DND-41 (cell line): ENCODE measurements around the gene CKB.

Experiments used
- ATAC-seq: fragments of 200-7000 bp; cut with Tn5 transposase; 3 replicates; pipeline ENCODE4 v1.9.1; 2021; ENCODE audit warnings: low read depth; ENCODE audit not compliant: insufficient read depth
- DNase-seq: peaks from one replicate; pipeline ENCODE4 v3.0.0-alpha.2; 2020
- H2AFZ ChIP-seq: 2 replicates; pipeline ENCODE4 v1.6.0; 2012; ENCODE audit warnings: low read depth, low read length
- H3K27ac ChIP-seq: 2 replicates; pipeline ENCODE4 v1.5.1; 2012; ENCODE audit warnings: low read length, inconsistent platforms
- H3K27me3 ChIP-seq: fragments of 200-600 bp; sonication (generic); 2 replicates; pipeline ENCODE4 v1.6.0; 2012; ENCODE audit warnings: low read length, mild to moderate bottlenecking, inconsistent platforms; ENCODE audit not compliant: insufficient read depth, poor library complexity
- H3K36me3 ChIP-seq: 2 replicates; pipeline ENCODE4 v1.5.1; 2012; ENCODE audit warnings: low read length, inconsistent platforms; ENCODE audit not compliant: insufficient read depth
- H3K4me1 ChIP-seq: 2 replicates; pipeline ENCODE4 v1.5.1; 2012; ENCODE audit warnings: mild to moderate bottlenecking, low read length; ENCODE audit not compliant: insufficient read depth
- H3K4me2 ChIP-seq: 2 replicates; pipeline ENCODE4 v1.6.0; 2012; ENCODE audit warnings: mild to moderate bottlenecking, moderate library complexity, low read length, inconsistent platforms; ENCODE audit not compliant: insufficient read depth
- H3K4me3 ChIP-seq, 2 experiments: fragments of 200-600 bp in 1 of 2; shearing (Covaris generic) in 1 of 2; 2 replicates each; pipeline ENCODE4 v1.5.1; 2012 to 2016; ENCODE audit warnings: inconsistent platforms in 2 of 2, low read length in 2 of 2, mild to moderate bottlenecking in 2 of 2, low read depth in 1 of 2, moderate library complexity in 1 of 2
- H3K79me2 ChIP-seq: 2 replicates; pipeline ENCODE4 v1.6.0; 2012; ENCODE audit warnings: low read length, inconsistent platforms; ENCODE audit not compliant: insufficient read depth
- H3K9ac ChIP-seq: 2 replicates; pipeline ENCODE4 v1.6.0; 2012; ENCODE audit warnings: low read depth, mild to moderate bottlenecking, inconsistent platforms, low read length, moderate library complexity
- H3K9me3 ChIP-seq: 2 replicates; pipeline ENCODE4 v1.5.1; 2012; ENCODE audit warnings: low read length, moderate library complexity, mild to moderate bottlenecking, inconsistent platforms; ENCODE audit not compliant: insufficient read depth, severe bottlenecking
- H4K20me1 ChIP-seq: 2 replicates; pipeline ENCODE4 v1.6.0; 2012; ENCODE audit warnings: low read length; ENCODE audit not compliant: insufficient read depth
- EZH2 ChIP-seq: IDR thresholded peaks from 3 replicates; pipeline ENCODE4 v1.6.1; 2012; ENCODE audit warnings: borderline replicate concordance, low read depth, mild to moderate bottlenecking, moderate library complexity, low read length, inconsistent platforms; ENCODE audit not compliant: severe bottlenecking
- TF ChIP-seq, protein P1 (sequence below): IDR thresholded peaks from 2 replicates; pipeline ENCODE4 v1.5.1; 2012; ENCODE audit warnings: borderline replicate concordance, low read length, moderate library complexity, mild to moderate bottlenecking; ENCODE audit not compliant: poor library complexity, severe bottlenecking; ENCODE audit errors: extremely low read depth

CKB gene

DNA sequence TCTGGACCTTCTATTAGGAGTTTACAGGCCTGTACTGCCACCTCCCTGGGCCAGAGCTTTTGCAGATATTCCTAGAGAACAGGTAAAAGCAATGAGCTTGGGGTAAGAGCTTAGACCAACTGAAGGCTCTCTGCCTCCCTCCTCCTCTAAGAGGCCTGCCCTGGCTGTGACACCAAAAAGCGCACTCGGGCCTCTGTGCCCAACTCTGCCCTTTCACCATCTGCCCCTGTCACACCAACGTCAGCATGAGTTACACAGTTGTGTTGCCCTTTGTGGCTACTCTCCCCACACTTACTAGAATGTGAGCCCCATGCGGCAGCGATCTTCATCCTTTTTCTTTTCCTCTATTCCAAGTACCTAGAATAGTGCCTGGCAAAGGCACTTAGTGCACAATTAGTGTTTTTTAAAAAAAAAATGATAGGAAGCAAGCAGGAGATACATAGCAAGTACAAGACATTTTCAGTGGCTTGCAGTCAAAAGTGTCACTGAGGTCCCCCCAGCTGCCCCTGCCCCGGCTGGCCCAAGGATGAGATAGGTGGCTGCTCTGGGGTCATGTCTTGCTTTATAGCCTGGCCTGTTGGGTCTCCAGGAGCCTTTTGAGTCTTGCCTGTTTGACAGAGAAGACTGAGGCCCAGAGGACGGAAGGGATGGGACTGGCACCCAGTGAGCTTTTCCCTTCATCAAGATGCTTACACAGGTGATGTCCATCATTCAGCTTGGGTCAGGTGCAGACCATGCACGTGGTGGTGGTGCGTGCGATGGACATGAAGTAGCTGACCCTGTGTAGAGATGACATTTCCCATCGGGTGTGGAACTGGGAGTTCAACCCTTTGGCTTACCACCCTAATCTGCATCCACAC, 12.5 kb downstream of the CKB start:
- peaks cover 29% of the 10 kb centered on the region for H3K36me3 ChIP-seq
- no peak overlapping the region for H3K9ac ChIP-seq
- H3K4me3 ChIP-seq, result no peak overlapping the region
- H3K4me1 ChIP-seq, result no peaks in the 10 kb centered on the region
- ATAC-seq, result no peak
- H3K27ac ChIP-seq, result no peak overlapping the region
- no peaks in the 10 kb centered on the region for H3K79me2 ChIP-seq
- no peak for DNase-seq
- no peaks in the 10 kb centered on the region for H3K27me3 ChIP-seq
- H2AFZ ChIP-seq, result no peak overlapping the region
- TF ChIP-seq EZH2, result no peak
- TF ChIP-seq, protein P1, sequence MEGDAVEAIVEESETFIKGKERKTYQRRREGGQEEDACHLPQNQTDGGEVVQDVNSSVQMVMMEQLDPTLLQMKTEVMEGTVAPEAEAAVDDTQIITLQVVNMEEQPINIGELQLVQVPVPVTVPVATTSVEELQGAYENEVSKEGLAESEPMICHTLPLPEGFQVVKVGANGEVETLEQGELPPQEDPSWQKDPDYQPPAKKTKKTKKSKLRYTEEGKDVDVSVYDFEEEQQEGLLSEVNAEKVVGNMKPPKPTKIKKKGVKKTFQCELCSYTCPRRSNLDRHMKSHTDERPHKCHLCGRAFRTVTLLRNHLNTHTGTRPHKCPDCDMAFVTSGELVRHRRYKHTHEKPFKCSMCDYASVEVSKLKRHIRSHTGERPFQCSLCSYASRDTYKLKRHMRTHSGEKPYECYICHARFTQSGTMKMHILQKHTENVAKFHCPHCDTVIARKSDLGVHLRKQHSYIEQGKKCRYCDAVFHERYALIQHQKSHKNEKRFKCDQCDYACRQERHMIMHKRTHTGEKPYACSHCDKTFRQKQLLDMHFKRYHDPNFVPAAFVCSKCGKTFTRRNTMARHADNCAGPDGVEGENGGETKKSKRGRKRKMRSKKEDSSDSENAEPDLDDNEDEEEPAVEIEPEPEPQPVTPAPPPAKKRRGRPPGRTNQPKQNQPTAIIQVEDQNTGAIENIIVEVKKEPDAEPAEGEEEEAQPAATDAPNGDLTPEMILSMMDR, result no peak
- 0 out of 2 replicates have a peak, but pooled peaks cover 5% of the 10 kb centered on the region for H4K20me1 ChIP-seq
- no peaks in the 10 kb centered on the region for H3K9me3 ChIP-seq
- no peak overlapping the region for H3K4me2 ChIP-seq

DNA sequence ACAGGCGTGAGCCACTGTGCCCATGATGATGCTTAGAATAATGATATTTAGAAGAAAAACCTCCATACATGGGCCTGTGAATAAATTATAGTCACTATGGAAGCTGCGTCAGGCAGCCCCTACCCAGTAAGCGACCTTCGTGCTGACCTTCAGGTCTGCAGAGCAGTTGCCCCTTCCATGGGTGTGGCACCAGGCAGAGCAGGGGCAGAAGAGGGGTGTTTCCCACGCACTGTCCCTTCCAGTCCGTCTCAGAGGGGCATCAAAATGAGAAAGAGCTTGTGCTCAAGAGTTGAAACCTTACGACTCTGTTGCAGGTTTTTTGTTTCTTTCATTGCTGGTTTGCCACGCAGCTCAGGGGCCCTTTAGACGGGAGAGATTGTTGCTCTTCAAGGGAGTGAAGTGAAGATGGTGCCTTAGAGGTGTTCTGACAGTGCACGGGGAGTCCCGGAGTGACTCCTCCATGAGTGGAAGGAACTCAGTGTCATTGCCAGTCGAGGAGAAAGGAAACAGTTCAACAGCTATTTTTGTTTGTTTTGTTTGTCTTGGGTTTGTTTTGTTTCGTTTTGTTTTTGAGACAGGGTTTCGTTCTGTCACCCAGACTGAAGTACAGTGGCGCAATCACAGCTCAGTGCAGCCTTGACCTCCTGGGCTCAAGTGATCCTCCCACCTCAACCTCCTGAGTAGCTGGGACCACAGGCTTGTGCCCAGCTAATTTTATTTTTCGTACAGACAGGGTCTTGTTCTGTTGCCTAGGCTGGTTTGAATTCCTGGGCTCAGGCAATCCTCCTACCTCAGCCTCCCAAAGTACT, 13.9 kb downstream of the CKB start:
- H3K27ac ChIP-seq, result no peak overlapping the region
- no peak overlapping the region for H2AFZ ChIP-seq
- no peaks in the 10 kb centered on the region for H3K27me3 ChIP-seq
- DNase-seq, result no peak
- H3K79me2 ChIP-seq, result no peaks in the 10 kb centered on the region
- H3K36me3 ChIP-seq, result peaks cover 40% of the 10 kb centered on the region
- no peaks in the 10 kb centered on the region for H4K20me1 ChIP-seq
- H3K4me2 ChIP-seq, result no peak overlapping the region
- no peak for ATAC-seq
- H3K4me3 ChIP-seq, result no peak overlapping the region
- no peaks in the 10 kb centered on the region for H3K9me3 ChIP-seq
- no peak for TF ChIP-seq EZH2
- TF ChIP-seq, protein P1, result no peak
- no peak overlapping the region for H3K9ac ChIP-seq
- no peaks in the 10 kb centered on the region for H3K4me1 ChIP-seq

DNA sequence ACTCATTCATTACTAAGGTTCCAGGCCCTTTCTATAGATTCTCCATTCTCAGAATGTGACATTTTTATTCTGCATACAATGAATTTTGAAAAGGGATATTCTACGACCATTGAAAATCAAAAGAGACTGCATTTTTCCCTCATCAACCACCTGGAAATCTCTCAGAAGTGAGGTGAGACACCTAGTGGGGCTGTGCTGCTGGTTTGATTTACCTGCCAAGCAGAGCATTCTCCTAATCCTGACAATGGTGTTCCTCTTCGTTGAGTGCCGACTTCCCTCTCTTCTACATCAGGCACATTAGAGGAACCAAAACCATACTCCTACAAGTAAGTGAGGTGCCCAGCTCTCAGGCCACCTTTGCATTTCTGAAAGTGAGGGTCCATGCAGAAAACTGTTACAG, 14.9 kb downstream of the CKB start:
- H3K36me3 ChIP-seq, result peaks cover 50% of the 10 kb centered on the region
- H2AFZ ChIP-seq, result no peak overlapping the region
- H3K4me3 ChIP-seq, result no peak overlapping the region
- DNase-seq, result no peak
- no peak overlapping the region for H3K9ac ChIP-seq
- no peak for ATAC-seq
- H3K27me3 ChIP-seq, result no peaks in the 10 kb centered on the region
- no peaks in the 10 kb centered on the region for H4K20me1 ChIP-seq
- TF ChIP-seq EZH2, result no peak
- TF ChIP-seq, protein P1, result no peak
- no peaks in the 10 kb centered on the region for H3K9me3 ChIP-seq
- H3K27ac ChIP-seq, result no peak overlapping the region
- H3K4me2 ChIP-seq, result no peak overlapping the region
- no peaks in the 10 kb centered on the region for H3K4me1 ChIP-seq
- no peaks in the 10 kb centered on the region for H3K79me2 ChIP-seq
